AG04450 (cell line): ENCODE results near the gene GABBR2. TPM values are rescaled to one million over a fixed set of nuclear protein-coding genes. Genes with fewer than 3 reads are reported as not detected.
"Not testable (repeated sequence)": the region's sequence is repeated elsewhere in the genome, so short reads cannot be mapped to it uniquely, and the experiment has no call there.

Experiments used
- CTCF ChIA-PET: fragments of 300-600, 350-600 bp; formaldehyde crosslinking; extraction: SDS; loops from one replicate; lab custom pipeline; 2022; ENCODE audit warnings: antibody characterized with exemption, inconsistent platforms; lab: Charles Lee
- POLR2A ChIA-PET: fragments of 350-600 bp; formaldehyde crosslinking; extraction: SDS; loops from one replicate; lab custom pipeline; 2021; ENCODE audit warnings: antibody characterized with exemption, inconsistent platforms; lab: Yijun Ruan, JAX
- DNase-seq: peaks from one replicate; pipeline ENCODE4 v3.0.0-alpha.2; 2011; ENCODE audit warnings: low read depth, low spot score
- H3K27ac ChIP-seq: one replicate; pipeline ENCODE4 v1.5.1; 2012; ENCODE audit warnings: low read depth, low read length, control low read depth
- H3K27me3 ChIP-seq: one replicate; pipeline ENCODE4 v1.6.0; 2012; ENCODE audit warnings: low read length; ENCODE audit not compliant: control insufficient read depth, insufficient read depth
- H3K4me3 ChIP-seq: 2 replicates; pipeline ENCODE4 v1.5.1; 2011; ENCODE audit warnings: mild to moderate bottlenecking, low read depth, low read length, control low read depth
- H3K9me3 ChIP-seq: 2 replicates; pipeline ENCODE4 v1.5.1; 2012; ENCODE audit warnings: low read length; ENCODE audit not compliant: control insufficient read depth, insufficient read depth
- polyA plus RNA-seq: library from polyadenylated mRNA; depleted of rRNA; stranded (reverse); fragments of >200 nt; gene quantifications from 2 replicates; pipeline ENCODE4 v1.2.3, GENCODE V29; 2011
- TF ChIP-seq, protein P1 (sequence below): IDR thresholded peaks from 2 replicates; pipeline ENCODE4 v1.5.1; 2011; ENCODE audit warnings: low read depth, low read length, control low read depth, inconsistent platforms

Gene GABBR2
- polyA plus RNA-seq, 1 experiment: 2.4 TPM

DNA sequence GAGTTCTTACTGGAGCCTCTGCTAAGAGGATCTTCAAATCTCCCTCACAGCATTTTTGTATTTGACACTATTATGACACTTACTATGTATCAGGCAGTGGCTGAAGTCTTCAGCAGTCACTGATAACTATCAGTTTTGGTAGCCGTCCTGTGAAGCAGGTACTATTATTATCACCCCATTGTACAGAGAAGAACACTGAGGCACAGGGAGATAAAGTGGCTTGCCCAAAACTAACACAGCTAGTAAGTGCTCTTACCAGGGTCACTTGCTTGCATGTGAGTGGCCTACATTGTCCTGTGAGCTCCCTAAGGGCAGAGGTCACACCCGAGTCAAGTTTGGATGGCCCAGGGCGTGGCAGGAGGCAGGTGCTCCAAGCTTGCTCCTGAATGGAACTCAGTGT lies 16.8 kb downstream of the GABBR2 start:
- POLR2A ChIA-PET: no interaction called here
- CTCF ChIA-PET: no interaction called here

DNA sequence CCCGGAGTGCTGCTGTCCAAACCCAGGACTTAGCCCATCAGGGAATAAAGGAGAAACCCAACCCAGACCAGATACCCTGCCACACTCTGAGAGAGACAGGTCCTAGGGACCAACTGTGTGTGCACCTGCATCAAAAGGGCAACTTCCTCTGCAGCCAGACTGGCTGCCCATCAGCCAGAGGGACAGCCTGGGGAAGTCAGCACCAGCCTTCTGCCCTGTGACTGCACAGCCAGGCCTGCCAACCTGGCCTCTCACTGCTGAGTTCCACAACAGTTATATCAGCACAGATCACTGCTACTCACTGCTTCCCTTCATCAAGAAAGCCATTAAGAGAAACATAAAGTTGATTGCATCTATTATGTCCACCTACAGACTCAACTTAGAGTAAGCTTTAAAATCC lies 18.0 kb downstream of the GABBR2 start:
- Histone ChIP-seq H3K27me3 (peaks cover 24% of the 10 kb centered on the region), H3K4me3 (no peak overlapping the region), H3K27ac (no peak overlapping the region), H3K9me3 (no peaks in the 10 kb centered on the region)
- CTCF ChIA-PET: no interaction called here
- DNase-seq: no peak
- TF ChIP-seq, protein P1, sequence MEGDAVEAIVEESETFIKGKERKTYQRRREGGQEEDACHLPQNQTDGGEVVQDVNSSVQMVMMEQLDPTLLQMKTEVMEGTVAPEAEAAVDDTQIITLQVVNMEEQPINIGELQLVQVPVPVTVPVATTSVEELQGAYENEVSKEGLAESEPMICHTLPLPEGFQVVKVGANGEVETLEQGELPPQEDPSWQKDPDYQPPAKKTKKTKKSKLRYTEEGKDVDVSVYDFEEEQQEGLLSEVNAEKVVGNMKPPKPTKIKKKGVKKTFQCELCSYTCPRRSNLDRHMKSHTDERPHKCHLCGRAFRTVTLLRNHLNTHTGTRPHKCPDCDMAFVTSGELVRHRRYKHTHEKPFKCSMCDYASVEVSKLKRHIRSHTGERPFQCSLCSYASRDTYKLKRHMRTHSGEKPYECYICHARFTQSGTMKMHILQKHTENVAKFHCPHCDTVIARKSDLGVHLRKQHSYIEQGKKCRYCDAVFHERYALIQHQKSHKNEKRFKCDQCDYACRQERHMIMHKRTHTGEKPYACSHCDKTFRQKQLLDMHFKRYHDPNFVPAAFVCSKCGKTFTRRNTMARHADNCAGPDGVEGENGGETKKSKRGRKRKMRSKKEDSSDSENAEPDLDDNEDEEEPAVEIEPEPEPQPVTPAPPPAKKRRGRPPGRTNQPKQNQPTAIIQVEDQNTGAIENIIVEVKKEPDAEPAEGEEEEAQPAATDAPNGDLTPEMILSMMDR: no peak
- POLR2A ChIA-PET: no interaction called here

More for the DNA sequence above, 16.8 kb downstream of the GABBR2 start:
- Histone ChIP-seq H3K27me3 (peaks cover 32% of the 10 kb centered on the region), H3K4me3 (no peak overlapping the region), H3K27ac (no peak overlapping the region), H3K9me3 (no peaks in the 10 kb centered on the region)
- TF ChIP-seq, protein P1: no peak
- DNase-seq: no peak

DNA sequence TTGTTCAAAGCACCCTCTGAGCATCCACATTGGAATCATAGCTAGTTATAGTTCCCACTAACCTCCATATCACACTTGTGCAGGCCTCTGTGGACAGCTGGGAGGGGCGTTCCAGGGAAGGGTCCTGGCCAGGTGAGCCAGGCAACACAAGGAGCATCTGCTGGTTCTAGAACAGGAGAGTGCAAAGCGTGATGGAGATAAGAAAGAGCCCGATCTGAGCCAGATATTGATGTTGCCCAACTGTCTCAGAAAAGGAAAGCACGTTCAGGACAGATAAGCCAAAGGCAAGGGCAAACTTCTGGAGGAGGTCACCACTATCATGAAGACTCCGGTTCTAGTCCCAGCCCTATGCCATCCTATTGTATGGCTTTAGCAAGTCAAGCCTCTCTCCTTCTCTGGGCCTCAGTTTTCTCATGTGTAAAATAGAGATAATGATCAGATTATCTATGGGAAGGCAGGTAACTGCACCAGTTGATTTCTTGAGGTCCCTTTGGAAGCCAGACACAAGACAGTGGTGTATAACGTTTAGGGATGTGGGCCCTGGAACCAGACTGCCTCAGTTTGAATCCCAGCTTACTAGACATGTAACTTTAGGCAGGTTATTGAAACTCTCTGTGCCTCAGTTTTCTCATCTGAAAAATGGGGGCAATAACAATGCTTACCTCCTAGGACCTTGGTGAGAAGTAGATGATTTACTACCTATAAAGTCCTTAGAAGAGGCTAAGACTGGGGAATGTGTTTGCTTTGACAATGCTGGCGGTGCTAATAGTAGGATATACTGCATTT lies 19.8 kb downstream of the GABBR2 start:
- TF ChIP-seq, protein P1: no peak
- Histone ChIP-seq H3K27ac (no peak overlapping the region), H3K9me3 (no peaks in the 10 kb centered on the region), H3K27me3 (peaks cover 16% of the 10 kb centered on the region), H3K4me3 (no peak overlapping the region)
- no peak for DNase-seq
- ChIA-PET POLR2A (no interaction called here), CTCF (no interaction called here)

- DNase-seq: no peak
- H3K9me3 ChIP-seq: no peaks in the 10 kb centered on the region
- ChIA-PET POLR2A (no interaction called here), CTCF (no interaction called here)
- TF ChIP-seq, protein P1: no peak
- no peak overlapping the region for H3K4me3 ChIP-seq
- H3K27me3 ChIP-seq: peaks cover 16% of the 10 kb centered on the region
- H3K27ac ChIP-seq: no peak overlapping the region
Observed at GRCh38 chr9:98687911-98688310, 20.8 kb downstream of the GABBR2 start.

- no peak for DNase-seq
- no peaks in the 10 kb centered on the region for H3K9me3 ChIP-seq
- H3K4me3 ChIP-seq: no peak overlapping the region
- H3K27ac ChIP-seq: no peak overlapping the region
- TF ChIP-seq, protein P1: no peak
- CTCF ChIA-PET: no interaction called here
- POLR2A ChIA-PET: no interaction called here
- peaks cover 16% of the 10 kb centered on the region for H3K27me3 ChIP-seq
Observed at GRCh38 chr9:98686961-98687855, 21.5 kb downstream of the GABBR2 start.

- H3K27ac ChIP-seq, H3K27me3 ChIP-seq, H3K4me3 ChIP-seq, POLR2A ChIA-PET, DNase-seq, CTCF ChIA-PET, H3K9me3 ChIP-seq: not testable (repeated sequence)
Observed at GRCh38 chr9:98684816-98685215, 23.9 kb downstream of the GABBR2 start.
